ENCODE measurements around the gene AMZ2.
"Not testable (repeated sequence)": the region's sequence is repeated elsewhere in the genome, so short reads cannot be mapped to it uniquely, and the experiment has no call there.

Gene AMZ2

GRCh38 chr17:68247445-68248198 is at the start of gene AMZ2:
Gene AMZ2 (plus strand): TSS chr17:68248043. CDS start chr17:68250188, 2,145 bp downstream.
- H3K9me3 Mint-ChIP-seq = no peaks in the 10 kb centered on the region
- peaks cover 49% of the 10 kb centered on the region for H3K4me1 Mint-ChIP-seq (ENCODE audit: low read depth)
- peaks cover 51% of the 10 kb centered on the region for H3K36me3 Mint-ChIP-seq (ENCODE audit: low read depth)
- peak; percentile 100 for DNase-seq
- H3K27me3 Mint-ChIP-seq = no peaks in the 10 kb centered on the region
- peak within 1 kb of the TSS; percentile 98 for H3K27ac Mint-ChIP-seq
- H3K4me3 Mint-ChIP-seq = peak within 1 kb of the TSS; percentile 83

GRCh38 chr17:68198931-68199836 is 48.7 kb upstream of the AMZ2 start:
- Mint-ChIP-seq H3K27me3 (peaks cover 42% of the 10 kb centered on the region), H3K27ac (no peak overlapping the region), H3K4me3 (peak overlapping the region; percentile 75), H3K36me3 (ENCODE audit: low read depth) (no peaks in the 10 kb centered on the region), H3K4me1 (ENCODE audit: low read depth) (peaks cover 44% of the 10 kb centered on the region), H3K9me3 (no peaks in the 10 kb centered on the region)
- peak; percentile 72 for DNase-seq

- Mint-ChIP-seq H3K27me3 (peaks cover 42% of the 10 kb centered on the region), H3K27ac (no peak overlapping the region), H3K4me1 (ENCODE audit: low read depth) (peaks cover 49% of the 10 kb centered on the region), H3K4me3 (peak overlapping the region; percentile 75), H3K36me3 (ENCODE audit: low read depth) (no peaks in the 10 kb centered on the region), H3K9me3 (no peaks in the 10 kb centered on the region)
- DNase-seq = peak; percentile 58
Measured at GRCh38 chr17:68199837-68200688, 47.8 kb upstream of the AMZ2 start.

GRCh38 chr17:68200689-68201417 is 47.0 kb upstream of the AMZ2 start:
- H3K27ac Mint-ChIP-seq = no peak overlapping the region
- H3K9me3 Mint-ChIP-seq = no peaks in the 10 kb centered on the region
- H3K4me3 Mint-ChIP-seq = peak overlapping the region; percentile 75
- DNase-seq = peak; percentile 87
- peaks cover 44% of the 10 kb centered on the region for H3K4me1 Mint-ChIP-seq (ENCODE audit: low read depth)
- no peaks in the 10 kb centered on the region for H3K36me3 Mint-ChIP-seq (ENCODE audit: low read depth)
- H3K27me3 Mint-ChIP-seq = peaks cover 34% of the 10 kb centered on the region

GRCh38 chr17:68201418-68201771 is 46.4 kb upstream of the AMZ2 start:
- H3K4me3 Mint-ChIP-seq; H3K9me3 Mint-ChIP-seq; H3K36me3 Mint-ChIP-seq (ENCODE audit: low read depth); DNase-seq; H3K27ac Mint-ChIP-seq: not testable (repeated sequence)
- peaks cover 31% of the 10 kb centered on the region for H3K27me3 Mint-ChIP-seq
- H3K4me1 Mint-ChIP-seq (ENCODE audit: low read depth) = peaks cover 48% of the 10 kb centered on the region

- H3K27ac Mint-ChIP-seq; H3K36me3 Mint-ChIP-seq (ENCODE audit: low read depth); H3K4me3 Mint-ChIP-seq; DNase-seq; H3K9me3 Mint-ChIP-seq: not testable (repeated sequence)
- Mint-ChIP-seq H3K27me3 (peaks cover 31% of the 10 kb centered on the region), H3K4me1 (ENCODE audit: low read depth) (peaks cover 54% of the 10 kb centered on the region)
Measured at GRCh38 chr17:68202321-68202720, 45.5 kb upstream of the AMZ2 start.

- Mint-ChIP-seq H3K27ac (no peak overlapping the region), H3K4me1 (ENCODE audit: low read depth) (peaks cover 48% of the 10 kb centered on the region), H3K36me3 (ENCODE audit: low read depth) (peaks cover 19% of the 10 kb centered on the region), H3K4me3 (peak overlapping the region; percentile 82), H3K9me3 (no peaks in the 10 kb centered on the region), H3K27me3 (peaks cover 10% of the 10 kb centered on the region)
- DNase-seq = no peak
Measured at GRCh38 chr17:68204736-68205135, 43.1 kb upstream of the AMZ2 start.

GRCh38 chr17:68205251-68205807 is 42.5 kb upstream of the AMZ2 start:
- peaks cover 22% of the 10 kb centered on the region for H3K36me3 Mint-ChIP-seq (ENCODE audit: low read depth)
- H3K9me3 Mint-ChIP-seq = no peaks in the 10 kb centered on the region
- peak overlapping the region; percentile 82 for H3K4me3 Mint-ChIP-seq
- DNase-seq = peak; percentile 95
- peaks cover 46% of the 10 kb centered on the region for H3K4me1 Mint-ChIP-seq (ENCODE audit: low read depth)
- H3K27ac Mint-ChIP-seq = peak overlapping the region; percentile 92
- peaks cover 4% of the 10 kb centered on the region for H3K27me3 Mint-ChIP-seq

GRCh38 chr17:68205808-68206720 is 41.8 kb upstream of the AMZ2 start:
- Mint-ChIP-seq H3K4me3 (peak overlapping the region; percentile 82), H3K27me3 (no peaks in the 10 kb centered on the region), H3K36me3 (ENCODE audit: low read depth) (peaks cover 30% of the 10 kb centered on the region), H3K4me1 (ENCODE audit: low read depth) (peaks cover 44% of the 10 kb centered on the region), H3K9me3 (no peaks in the 10 kb centered on the region), H3K27ac (peak overlapping the region; percentile 87)
- DNase-seq = no peak

- no peaks in the 10 kb centered on the region for H3K27me3 Mint-ChIP-seq
- no peak overlapping the region for H3K4me3 Mint-ChIP-seq
- peaks cover 46% of the 10 kb centered on the region for H3K4me1 Mint-ChIP-seq (ENCODE audit: low read depth)
- peaks cover 34% of the 10 kb centered on the region for H3K36me3 Mint-ChIP-seq (ENCODE audit: low read depth)
- no peak overlapping the region for H3K27ac Mint-ChIP-seq
- DNase-seq = no peak
- H3K9me3 Mint-ChIP-seq = no peaks in the 10 kb centered on the region
Measured at GRCh38 chr17:68207651-68208253, 40.1 kb upstream of the AMZ2 start.

- not testable (repeated sequence) for H3K4me3 Mint-ChIP-seq, H3K27me3 Mint-ChIP-seq, H3K27ac Mint-ChIP-seq, H3K9me3 Mint-ChIP-seq, DNase-seq
- peaks cover 51% of the 10 kb centered on the region for H3K4me1 Mint-ChIP-seq (ENCODE audit: low read depth)
- peaks cover 41% of the 10 kb centered on the region for H3K36me3 Mint-ChIP-seq (ENCODE audit: low read depth)
Measured at GRCh38 chr17:68208651-68209050, 39.2 kb upstream of the AMZ2 start.

- not testable (repeated sequence) for DNase-seq, H3K27me3 Mint-ChIP-seq, H3K9me3 Mint-ChIP-seq, H3K27ac Mint-ChIP-seq, H3K4me3 Mint-ChIP-seq
- H3K4me1 Mint-ChIP-seq (ENCODE audit: low read depth) = peaks cover 55% of the 10 kb centered on the region
- peaks cover 42% of the 10 kb centered on the region for H3K36me3 Mint-ChIP-seq (ENCODE audit: low read depth)
Measured at GRCh38 chr17:68209191-68209900, 38.5 kb upstream of the AMZ2 start.

Data from activated T-cell treated with anti-CD3 and anti-CD28 coated beads, Interleukin-2, amount 50 U/mL, for 24 hours (primary cell).